Fibroblast of the aortic adventitia (primary cell): ENCODE results near the gene LINC01488. TPM values are rescaled to one million over a fixed set of nuclear protein-coding genes. Genes with fewer than 3 reads are reported as not detected.

Experiments used
- DNase-seq: peaks from one replicate; pipeline ENCODE4 v3.0.0-alpha.2; 2010; ENCODE audit warnings: low read depth
- H3K4me3 ChIP-seq: 2 replicates; pipeline ENCODE4 v1.5.1; 2011; ENCODE audit warnings: low read depth, mild to moderate bottlenecking, control low read depth, low read length, moderate library complexity
- total RNA-seq: library from RNA; depleted of rRNA; stranded (reverse); fragments of >200 nt; gene quantifications from 2 replicates; pipeline ENCODE4 v1.2.3, GENCODE V29; 2012; ENCODE audit warnings: low replicate concordance
- TF ChIP-seq, protein P1 (sequence below): IDR thresholded peaks from 2 replicates; pipeline ENCODE4 v1.5.1; 2011; ENCODE audit warnings: mild to moderate bottlenecking, low read length, control low read depth, inconsistent platforms; ENCODE audit not compliant: insufficient read depth

Gene LINC01488
- total RNA-seq, 1 donor: not detected

GRCh38 chr11:69468911-69469885 is 12.3 kb upstream of the LINC01488 start:
- DNase-seq: no peak
- no peak overlapping the region for H3K4me3 ChIP-seq
- TF ChIP-seq, protein P1, sequence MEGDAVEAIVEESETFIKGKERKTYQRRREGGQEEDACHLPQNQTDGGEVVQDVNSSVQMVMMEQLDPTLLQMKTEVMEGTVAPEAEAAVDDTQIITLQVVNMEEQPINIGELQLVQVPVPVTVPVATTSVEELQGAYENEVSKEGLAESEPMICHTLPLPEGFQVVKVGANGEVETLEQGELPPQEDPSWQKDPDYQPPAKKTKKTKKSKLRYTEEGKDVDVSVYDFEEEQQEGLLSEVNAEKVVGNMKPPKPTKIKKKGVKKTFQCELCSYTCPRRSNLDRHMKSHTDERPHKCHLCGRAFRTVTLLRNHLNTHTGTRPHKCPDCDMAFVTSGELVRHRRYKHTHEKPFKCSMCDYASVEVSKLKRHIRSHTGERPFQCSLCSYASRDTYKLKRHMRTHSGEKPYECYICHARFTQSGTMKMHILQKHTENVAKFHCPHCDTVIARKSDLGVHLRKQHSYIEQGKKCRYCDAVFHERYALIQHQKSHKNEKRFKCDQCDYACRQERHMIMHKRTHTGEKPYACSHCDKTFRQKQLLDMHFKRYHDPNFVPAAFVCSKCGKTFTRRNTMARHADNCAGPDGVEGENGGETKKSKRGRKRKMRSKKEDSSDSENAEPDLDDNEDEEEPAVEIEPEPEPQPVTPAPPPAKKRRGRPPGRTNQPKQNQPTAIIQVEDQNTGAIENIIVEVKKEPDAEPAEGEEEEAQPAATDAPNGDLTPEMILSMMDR: no peak

DNA sequence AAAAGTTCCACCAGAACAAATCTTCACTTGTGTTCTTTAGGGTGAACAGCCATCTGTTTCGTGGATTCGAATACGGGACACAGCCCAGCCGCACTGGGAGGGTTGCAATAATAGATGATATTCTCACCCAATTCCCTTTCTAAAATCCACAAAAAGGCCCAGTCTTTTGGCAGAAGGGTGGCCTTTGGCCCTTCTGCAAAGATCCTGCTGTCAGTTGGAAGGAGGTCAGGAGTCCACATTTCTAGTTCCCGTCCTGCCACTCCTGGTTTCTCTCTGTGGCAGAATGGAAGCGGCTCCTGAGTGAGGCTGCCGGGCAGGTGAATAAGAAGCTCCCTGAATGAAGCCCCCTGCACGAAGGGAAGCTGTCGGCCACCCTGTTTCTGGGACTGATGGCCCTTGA is 11.2 kb upstream of the LINC01488 start:
- TF ChIP-seq, protein P1: no peak
- H3K4me3 ChIP-seq: no peak overlapping the region
- DNase-seq: no peak

- DNase-seq: no peak
- H3K4me3 ChIP-seq: no peak overlapping the region
- TF ChIP-seq, protein P1: no peak
Measured at GRCh38 chr11:69470793-69471728, 10.4 kb upstream of the LINC01488 start.

GRCh38 chr11:69471729-69472540 is 9.5 kb upstream of the LINC01488 start:
- no peak for DNase-seq
- no peak overlapping the region for H3K4me3 ChIP-seq
- TF ChIP-seq, protein P1: no peak

DNA sequence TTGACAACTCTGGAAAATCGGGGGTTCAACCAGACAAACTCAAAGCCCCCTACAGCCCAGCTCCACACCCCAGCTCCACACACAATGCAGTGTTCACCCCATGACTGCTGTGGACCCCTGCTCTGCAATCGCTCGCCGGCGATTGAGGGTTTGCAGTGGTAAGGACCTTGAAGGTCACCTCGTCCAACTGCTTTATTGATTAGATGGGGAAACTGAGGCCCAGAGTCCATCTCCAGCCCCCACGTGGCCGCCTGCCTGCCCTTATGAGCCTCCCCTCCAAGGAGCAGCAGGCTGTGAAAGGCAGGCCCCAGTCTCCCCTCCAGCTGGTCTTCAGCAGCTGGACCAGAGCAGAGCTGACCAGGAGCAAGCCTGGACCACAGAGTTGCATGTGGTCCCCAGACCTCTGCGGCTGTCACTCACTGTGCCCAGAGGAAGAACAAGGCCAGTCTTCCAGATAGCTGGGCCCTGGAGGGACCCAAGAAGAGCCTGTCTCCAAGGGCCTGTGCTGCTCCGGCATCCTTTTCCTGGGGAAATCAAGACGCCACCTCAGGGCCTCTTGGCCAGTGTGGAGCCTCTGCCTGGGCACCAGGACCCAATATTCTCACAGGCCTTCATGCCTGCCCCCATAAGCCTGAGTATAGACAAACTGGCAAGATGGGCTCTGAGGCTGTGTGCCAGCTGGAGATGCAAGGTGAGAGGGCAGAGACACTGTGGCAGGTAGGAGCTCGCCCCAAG is 8.8 kb upstream of the LINC01488 start:
- no peak for DNase-seq
- no peak overlapping the region for H3K4me3 ChIP-seq
- TF ChIP-seq, protein P1: no peak
